ENCODE results near the gene MED22. TPM values are rescaled to one million over a fixed set of nuclear protein-coding genes. Genes with fewer than 3 reads are reported as not detected.

Gene MED22
- polyA plus RNA-seq, 1 experiment, result 14.1 TPM

DNA sequence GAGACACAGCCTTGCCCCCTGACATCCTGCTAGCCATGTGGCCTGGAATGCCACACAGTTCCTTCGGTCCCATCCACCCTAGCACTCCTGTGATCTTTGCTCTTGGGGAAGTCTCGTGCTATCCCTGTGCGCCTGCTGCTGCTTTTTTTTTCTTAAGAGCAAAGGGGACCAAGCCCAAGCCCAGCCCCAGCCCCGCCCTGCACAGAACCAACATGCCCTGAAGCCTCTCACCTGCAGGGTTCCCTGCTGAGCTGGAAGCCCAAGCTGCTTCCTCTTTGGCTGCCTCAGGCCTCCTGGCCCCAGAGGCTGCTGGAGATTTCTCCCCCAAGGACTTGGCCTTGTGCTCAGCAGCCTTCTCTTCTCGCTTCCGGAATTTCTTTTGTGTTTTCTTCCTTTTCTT, 13.8 kb downstream of the MED22 start:
- TF ChIP-seq, protein P1, sequence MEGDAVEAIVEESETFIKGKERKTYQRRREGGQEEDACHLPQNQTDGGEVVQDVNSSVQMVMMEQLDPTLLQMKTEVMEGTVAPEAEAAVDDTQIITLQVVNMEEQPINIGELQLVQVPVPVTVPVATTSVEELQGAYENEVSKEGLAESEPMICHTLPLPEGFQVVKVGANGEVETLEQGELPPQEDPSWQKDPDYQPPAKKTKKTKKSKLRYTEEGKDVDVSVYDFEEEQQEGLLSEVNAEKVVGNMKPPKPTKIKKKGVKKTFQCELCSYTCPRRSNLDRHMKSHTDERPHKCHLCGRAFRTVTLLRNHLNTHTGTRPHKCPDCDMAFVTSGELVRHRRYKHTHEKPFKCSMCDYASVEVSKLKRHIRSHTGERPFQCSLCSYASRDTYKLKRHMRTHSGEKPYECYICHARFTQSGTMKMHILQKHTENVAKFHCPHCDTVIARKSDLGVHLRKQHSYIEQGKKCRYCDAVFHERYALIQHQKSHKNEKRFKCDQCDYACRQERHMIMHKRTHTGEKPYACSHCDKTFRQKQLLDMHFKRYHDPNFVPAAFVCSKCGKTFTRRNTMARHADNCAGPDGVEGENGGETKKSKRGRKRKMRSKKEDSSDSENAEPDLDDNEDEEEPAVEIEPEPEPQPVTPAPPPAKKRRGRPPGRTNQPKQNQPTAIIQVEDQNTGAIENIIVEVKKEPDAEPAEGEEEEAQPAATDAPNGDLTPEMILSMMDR (IDR thresholded peaks at IDR 0.05; ENCODE audit: low read depth, low read length), result no peak
- Histone ChIP-seq H3K4me3 (ENCODE audit: low read depth, low read length) (no peak overlapping the region), H3K27me3 (ENCODE audit: control insufficient read depth, insufficient read depth, low read length) (no peaks in the 10 kb centered on the region), H3K9me3 (ENCODE audit: control insufficient read depth, insufficient read depth, low read length) (no peaks in the 10 kb centered on the region), H3K27ac (ENCODE audit: low read depth, low read length) (no peak overlapping the region)
- DNase-seq (ENCODE audit: low read depth, low spot score), result no peak
- POLR2A ChIA-PET, result interaction anchor here (1.1 kb wide), 1 partner anchor 14 kb away, joined by 5 read pairs; the partner anchor contains the start of genes MED22 and RPL7A
- CTCF ChIA-PET, result interaction anchor here (0.7 to 1.5 kb wide), 3 partner anchors 146 to 175 kb away, joined by 3 to 4 read pairs (median 3); no protein-coding TSS in a partner anchor

DNA sequence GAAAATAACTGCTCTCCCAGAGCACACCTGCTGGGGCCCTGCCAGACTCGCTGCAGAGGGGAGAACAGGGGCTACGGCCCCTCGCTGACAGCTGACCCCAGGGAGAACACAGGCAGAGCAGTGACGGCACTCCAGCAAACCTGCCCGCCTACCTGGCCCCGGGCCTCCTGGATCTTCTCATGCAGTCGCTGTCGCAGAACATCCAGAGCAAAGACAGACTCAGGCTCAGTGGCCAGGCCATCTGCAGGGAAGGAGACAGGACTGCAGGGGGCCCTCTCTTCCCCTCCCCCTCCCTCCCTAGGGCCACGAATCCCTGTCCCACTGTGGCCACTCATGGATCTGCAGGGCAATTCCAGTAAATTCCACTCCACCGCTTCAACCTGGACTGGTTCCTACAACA, 14.4 kb downstream of the MED22 start:
- ChIA-PET POLR2A (no interaction called here), CTCF (interaction anchor here (1.5 kb wide), 1 partner anchor 148 kb away, joined by 4 read pairs; no protein-coding TSS in a partner anchor)
- H3K27me3 ChIP-seq (ENCODE audit: control insufficient read depth, insufficient read depth, low read length), result no peaks in the 10 kb centered on the region
- H3K4me3 ChIP-seq (ENCODE audit: low read depth, low read length), result no peak overlapping the region
- DNase-seq (ENCODE audit: low read depth, low spot score), result no peak
- no peaks in the 10 kb centered on the region for H3K9me3 ChIP-seq (ENCODE audit: control insufficient read depth, insufficient read depth, low read length)
- TF ChIP-seq, protein P1 (IDR thresholded peaks at IDR 0.05; ENCODE audit: low read depth, low read length), result no peak
- no peak overlapping the region for H3K27ac ChIP-seq (ENCODE audit: low read depth, low read length)

DNA sequence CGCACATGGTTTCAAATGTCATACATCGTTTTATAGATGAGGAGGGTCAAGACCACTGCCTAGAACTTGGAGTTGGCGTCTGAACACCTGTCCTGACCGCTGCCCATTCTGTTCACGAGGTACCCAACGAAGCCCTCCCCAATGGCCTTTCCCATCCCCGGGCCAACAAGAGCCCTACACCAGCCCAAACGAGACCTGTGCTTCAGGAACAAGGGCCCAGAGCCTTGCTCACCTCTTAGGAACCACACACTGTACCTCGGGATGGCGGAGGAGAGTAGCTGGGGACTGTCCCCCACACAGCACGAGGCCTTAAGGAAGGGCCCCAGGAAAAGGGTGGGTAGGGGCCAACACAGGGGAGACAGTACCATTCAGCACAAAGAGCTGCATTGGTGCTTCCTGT, 14.9 kb downstream of the MED22 start:
- no peak for DNase-seq (ENCODE audit: low read depth, low spot score)
- POLR2A ChIA-PET, result no interaction called here
- TF ChIP-seq, protein P1 (IDR thresholded peaks at IDR 0.05; ENCODE audit: low read depth, low read length), result no peak
- no peaks in the 10 kb centered on the region for H3K9me3 ChIP-seq (ENCODE audit: control insufficient read depth, insufficient read depth, low read length)
- no peak overlapping the region for H3K27ac ChIP-seq (ENCODE audit: low read depth, low read length)
- CTCF ChIA-PET, result interaction anchor here (1.5 kb wide), 1 partner anchor 147 kb away, joined by 4 read pairs; no protein-coding TSS in a partner anchor
- H3K4me3 ChIP-seq (ENCODE audit: low read depth, low read length), result no peak overlapping the region
- no peaks in the 10 kb centered on the region for H3K27me3 ChIP-seq (ENCODE audit: control insufficient read depth, insufficient read depth, low read length)

DNA sequence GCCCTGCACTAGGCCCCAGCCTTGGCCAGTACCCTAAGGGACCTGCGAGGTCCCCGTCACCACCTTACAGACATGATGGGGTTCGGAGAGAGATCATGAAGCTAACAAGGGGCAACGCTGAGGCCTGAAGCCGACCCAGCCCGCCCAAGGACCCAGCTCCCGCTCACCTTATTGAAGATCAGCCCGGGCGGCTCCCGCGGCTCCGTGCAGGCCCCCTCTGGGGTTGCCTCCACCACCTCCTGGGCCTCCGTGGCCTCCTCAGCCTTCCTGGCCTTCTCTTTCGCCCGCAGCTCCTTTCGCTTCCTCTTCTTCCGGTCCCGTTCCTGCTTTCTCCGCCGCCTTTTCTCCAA, 15.6 kb downstream of the MED22 start:
- H3K9me3 ChIP-seq (ENCODE audit: control insufficient read depth, insufficient read depth, low read length), result no peaks in the 10 kb centered on the region
- no peaks in the 10 kb centered on the region for H3K27me3 ChIP-seq (ENCODE audit: control insufficient read depth, insufficient read depth, low read length)
- no peak overlapping the region for H3K4me3 ChIP-seq (ENCODE audit: low read depth, low read length)
- POLR2A ChIA-PET, result no interaction called here
- no peak for DNase-seq (ENCODE audit: low read depth, low spot score)
- no peak overlapping the region for H3K27ac ChIP-seq (ENCODE audit: low read depth, low read length)
- CTCF ChIA-PET, result no interaction called here
- TF ChIP-seq, protein P1 (IDR thresholded peaks at IDR 0.05; ENCODE audit: low read depth, low read length), result no peak

DNA sequence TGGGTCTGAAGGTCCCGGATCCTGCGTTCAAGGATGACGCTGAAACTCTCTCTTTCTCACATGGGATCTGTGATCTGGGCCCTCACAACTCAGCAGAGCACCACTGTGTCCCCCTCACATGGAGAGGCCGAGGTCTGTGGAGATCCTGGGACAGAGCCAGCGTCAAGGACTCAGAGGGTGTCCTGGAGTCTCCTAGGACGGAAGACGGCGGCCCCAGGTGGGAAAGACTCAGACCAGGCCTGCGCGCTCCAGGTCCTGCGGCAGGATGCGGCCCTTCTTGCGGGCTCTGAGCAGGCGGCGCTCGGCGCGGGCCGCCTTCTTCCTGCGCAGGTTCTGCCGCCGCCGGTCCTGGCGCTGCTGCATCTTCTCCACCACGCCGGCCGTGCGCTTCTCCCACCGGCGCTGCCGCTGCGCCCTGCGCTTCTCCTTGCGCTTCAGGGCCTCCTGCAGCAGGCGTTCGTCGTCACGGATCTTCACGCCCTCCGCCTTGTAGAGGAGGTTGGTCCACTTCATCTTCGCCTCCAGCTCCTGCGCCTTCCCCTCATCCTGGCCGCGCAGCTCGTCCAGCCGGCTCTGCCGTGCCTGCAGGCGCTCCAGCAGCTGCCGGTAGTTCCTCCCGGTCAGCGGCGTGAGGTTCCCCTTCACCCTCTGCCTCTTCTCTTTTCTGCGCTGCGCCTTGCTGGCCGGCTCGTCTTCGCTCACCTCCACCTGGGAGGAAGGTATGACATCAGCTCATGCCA, 16.1 kb downstream of the MED22 start:
- Histone ChIP-seq H3K9me3 (ENCODE audit: control insufficient read depth, insufficient read depth, low read length) (no peaks in the 10 kb centered on the region), H3K27ac (ENCODE audit: low read depth, low read length) (no peak overlapping the region), H3K27me3 (ENCODE audit: control insufficient read depth, insufficient read depth, low read length) (no peaks in the 10 kb centered on the region), H3K4me3 (ENCODE audit: low read depth, low read length) (no peak overlapping the region)
- ChIA-PET POLR2A (no interaction called here), CTCF (no interaction called here)
- TF ChIP-seq, protein P1 (IDR thresholded peaks at IDR 0.05; ENCODE audit: low read depth, low read length), result no peak
- no peak for DNase-seq (ENCODE audit: low read depth, low spot score)
